GM13976 (cell line): ENCODE measurements around the gene GLRX2.
A peak's percentile ranks its signal among the peaks of the same experiment; 100 is the strongest.

Experiments used
- DNase-seq: peaks from one replicate; pipeline ENCODE4 v3.0.0; 2012; ENCODE audit warnings: low spot score
- CTCF ChIP-seq: IDR thresholded peaks from 2 replicates; pipeline ENCODE4 v1.5.1; 2012; ENCODE audit warnings: borderline replicate concordance, mild to moderate bottlenecking; ENCODE audit not compliant: insufficient read depth; ENCODE audit errors: extremely low read depth, missing control alignments, control extremely low read depth
- in situ Hi-C: fragments of 300-500 bp; cut with MboI; formaldehyde crosslinking; loops from one replicate; pipeline ENCODE4 v1.12.0; 2022; ENCODE audit warnings: low sequenced_read_pairs, mixed read lengths, inconsistent platforms; ENCODE audit not compliant: unreplicated experiment

GLRX2 gene

GRCh38 chr1:193087893-193088292 is 17.3 kb downstream of the GLRX2 start:
- in situ Hi-C loops, result no loop called here
- no peak for TF ChIP-seq CTCF
- no peak for DNase-seq

GRCh38 chr1:193086342-193086741 is 18.9 kb downstream of the GLRX2 start:
- no peak for DNase-seq
- in situ Hi-C loops, result no loop called here
- no peak for TF ChIP-seq CTCF

- in situ Hi-C loops, result no loop called here
- no peak for TF ChIP-seq CTCF
- DNase-seq, result no peak
Measured at GRCh38 chr1:193085263-193085662, 20.0 kb downstream of the GLRX2 start.

GRCh38 chr1:193083365-193084088 is 21.7 kb downstream of the GLRX2 start:
- peak; percentile 32 for DNase-seq
- no peak for TF ChIP-seq CTCF
- in situ Hi-C loops, result no loop called here

GRCh38 chr1:193079187-193079586 is 26.0 kb downstream of the GLRX2 start:
- no peak for DNase-seq
- TF ChIP-seq CTCF, result no peak
- in situ Hi-C loops, result no loop called here

- no peak for TF ChIP-seq CTCF
- in situ Hi-C loops, result no loop called here
- DNase-seq, result no peak
Measured at GRCh38 chr1:193077991-193078390, 27.2 kb downstream of the GLRX2 start.

- no peak for DNase-seq
- TF ChIP-seq CTCF, result no peak
- in situ Hi-C loops, result no loop called here
Measured at GRCh38 chr1:193070942-193071341, 34.3 kb downstream of the GLRX2 start.
